ENCODE measurements around the gene PLEKHM1.

PLEKHM1 gene

GRCh38 chr17:45408611-45409421 lies 81.7 kb downstream of the PLEKHM1 start:
- Histone ChIP-seq H3K9me3 (no peaks in the 10 kb centered on the region), H3K36me3 (peaks cover 31% of the 10 kb centered on the region), H3K4me1 (ENCODE audit: control insufficient read depth in 1 of 2, insufficient read depth in 1 of 2, low read depth in 1 of 2, low read length in 1 of 2) (peaks cover 68% of the 10 kb centered on the region in 2 experiments), H3K27ac (peak overlapping the region; percentile 97), H3K4me3 (ENCODE audit: low read depth in 1 of 2, low read length in 1 of 2) (peak overlapping the region; percentile 88 to 94), H3K27me3 (no peaks in the 10 kb centered on the region)
- TF ChIP-seq, protein P1, sequence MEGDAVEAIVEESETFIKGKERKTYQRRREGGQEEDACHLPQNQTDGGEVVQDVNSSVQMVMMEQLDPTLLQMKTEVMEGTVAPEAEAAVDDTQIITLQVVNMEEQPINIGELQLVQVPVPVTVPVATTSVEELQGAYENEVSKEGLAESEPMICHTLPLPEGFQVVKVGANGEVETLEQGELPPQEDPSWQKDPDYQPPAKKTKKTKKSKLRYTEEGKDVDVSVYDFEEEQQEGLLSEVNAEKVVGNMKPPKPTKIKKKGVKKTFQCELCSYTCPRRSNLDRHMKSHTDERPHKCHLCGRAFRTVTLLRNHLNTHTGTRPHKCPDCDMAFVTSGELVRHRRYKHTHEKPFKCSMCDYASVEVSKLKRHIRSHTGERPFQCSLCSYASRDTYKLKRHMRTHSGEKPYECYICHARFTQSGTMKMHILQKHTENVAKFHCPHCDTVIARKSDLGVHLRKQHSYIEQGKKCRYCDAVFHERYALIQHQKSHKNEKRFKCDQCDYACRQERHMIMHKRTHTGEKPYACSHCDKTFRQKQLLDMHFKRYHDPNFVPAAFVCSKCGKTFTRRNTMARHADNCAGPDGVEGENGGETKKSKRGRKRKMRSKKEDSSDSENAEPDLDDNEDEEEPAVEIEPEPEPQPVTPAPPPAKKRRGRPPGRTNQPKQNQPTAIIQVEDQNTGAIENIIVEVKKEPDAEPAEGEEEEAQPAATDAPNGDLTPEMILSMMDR (IDR thresholded peaks at IDR 0.05), result no peak

- Histone ChIP-seq H3K4me1 (ENCODE audit: control insufficient read depth in 1 of 2, insufficient read depth in 1 of 2, low read depth in 1 of 2, low read length in 1 of 2) (peaks cover 46 to 48% of the 10 kb centered on the region in 2 experiments), H3K27me3 (no peaks in the 10 kb centered on the region), H3K36me3 (peaks cover 58% of the 10 kb centered on the region), H3K27ac (peak overlapping the region; percentile 97), H3K9me3 (no peaks in the 10 kb centered on the region), H3K4me3 (ENCODE audit: low read depth in 1 of 2, low read length in 1 of 2) (peak overlapping the region; percentile 34 to 94)
- TF ChIP-seq, protein P1 (IDR thresholded peaks at IDR 0.05), result no peak
These were observed 84.4 kb downstream of the PLEKHM1 start for GRCh38 chr17:45406107-45406506.

DNA sequence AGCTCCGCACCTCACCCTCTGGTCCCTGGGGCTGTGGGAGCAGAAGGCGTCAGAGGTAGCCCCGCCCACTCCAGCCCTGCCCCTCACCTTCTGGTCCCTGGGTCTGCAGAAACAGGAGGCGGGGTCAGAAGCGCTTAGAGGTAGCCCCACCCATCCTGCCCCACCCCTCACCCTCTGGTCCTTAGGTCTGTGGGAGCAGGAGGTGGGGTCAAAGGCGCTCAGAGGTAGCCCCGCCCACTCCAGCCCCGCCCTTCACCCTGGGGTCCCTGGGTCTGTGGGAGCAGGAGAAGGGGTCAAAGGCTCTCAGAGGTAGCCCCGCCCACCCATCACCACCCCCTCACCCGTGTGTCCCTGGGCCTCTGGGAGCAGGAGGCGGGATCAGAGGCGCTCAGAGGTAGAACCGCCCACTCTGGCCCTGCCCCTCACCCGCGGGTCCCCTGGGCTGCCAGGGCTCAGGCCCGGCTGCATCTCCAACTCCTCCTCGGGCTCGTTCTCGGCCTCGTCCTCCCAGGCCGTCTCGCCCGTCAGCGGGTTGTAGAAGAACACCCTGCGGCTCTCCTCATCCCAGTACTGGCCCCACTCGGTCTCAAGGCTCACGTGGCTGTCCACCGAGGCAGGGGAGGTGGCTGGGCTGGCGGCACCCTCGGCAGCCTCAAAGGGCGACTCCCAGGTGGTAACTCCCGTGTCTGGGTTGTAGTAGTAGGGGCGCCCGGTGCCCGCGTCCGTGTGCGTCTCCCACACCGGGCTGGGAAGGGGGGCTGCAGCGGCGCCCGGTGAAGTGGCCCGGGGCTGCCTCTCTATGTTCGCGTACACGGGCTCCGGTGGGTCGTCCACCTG lies 85.1 kb downstream of the PLEKHM1 start:
- peak overlapping the region; percentile 97 for H3K27ac ChIP-seq
- TF ChIP-seq, protein P1 (IDR thresholded peaks at IDR 0.05), result no peak
- H3K4me1 ChIP-seq (ENCODE audit: control insufficient read depth in 1 of 2, insufficient read depth in 1 of 2, low read depth in 1 of 2, low read length in 1 of 2), result peaks cover 39 to 41% of the 10 kb centered on the region in 2 experiments
- no peak overlapping the region for H3K4me3 ChIP-seq (ENCODE audit: low read depth in 1 of 2, low read length in 1 of 2)
- H3K36me3 ChIP-seq, result peaks cover 65% of the 10 kb centered on the region
- H3K9me3 ChIP-seq, result no peaks in the 10 kb centered on the region
- no peaks in the 10 kb centered on the region for H3K27me3 ChIP-seq

DNA sequence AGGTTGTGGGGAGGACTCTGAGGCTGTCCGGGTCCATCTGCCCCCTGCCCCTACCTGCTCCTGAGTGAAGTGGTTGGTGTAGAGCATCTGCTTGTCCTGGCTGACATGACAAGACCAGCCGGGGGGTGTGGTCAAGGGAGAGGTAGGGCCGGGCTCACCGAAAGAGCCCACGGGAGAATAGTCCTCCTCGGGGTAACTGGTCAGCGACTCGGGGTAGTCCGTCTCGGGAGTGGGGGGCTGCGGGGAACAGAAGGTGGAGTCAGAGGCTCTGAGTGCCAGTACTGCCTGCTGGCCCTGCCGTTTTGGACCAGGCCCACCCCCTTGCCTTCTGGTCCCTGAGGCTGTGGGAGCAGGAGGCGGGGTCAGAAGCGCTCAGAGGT lies 85.7 kb downstream of the PLEKHM1 start:
- no peaks in the 10 kb centered on the region for H3K9me3 ChIP-seq
- H3K4me3 ChIP-seq (ENCODE audit: low read depth in 1 of 2, low read length in 1 of 2), result no peak overlapping the region
- no peak overlapping the region for H3K27ac ChIP-seq
- TF ChIP-seq, protein P1 (IDR thresholded peaks at IDR 0.05), result no peak
- H3K27me3 ChIP-seq, result no peaks in the 10 kb centered on the region
- peaks cover 38 to 40% of the 10 kb centered on the region in 2 experiments for H3K4me1 ChIP-seq (ENCODE audit: control insufficient read depth in 1 of 2, insufficient read depth in 1 of 2, low read depth in 1 of 2, low read length in 1 of 2)
- peaks cover 71% of the 10 kb centered on the region for H3K36me3 ChIP-seq

DNA sequence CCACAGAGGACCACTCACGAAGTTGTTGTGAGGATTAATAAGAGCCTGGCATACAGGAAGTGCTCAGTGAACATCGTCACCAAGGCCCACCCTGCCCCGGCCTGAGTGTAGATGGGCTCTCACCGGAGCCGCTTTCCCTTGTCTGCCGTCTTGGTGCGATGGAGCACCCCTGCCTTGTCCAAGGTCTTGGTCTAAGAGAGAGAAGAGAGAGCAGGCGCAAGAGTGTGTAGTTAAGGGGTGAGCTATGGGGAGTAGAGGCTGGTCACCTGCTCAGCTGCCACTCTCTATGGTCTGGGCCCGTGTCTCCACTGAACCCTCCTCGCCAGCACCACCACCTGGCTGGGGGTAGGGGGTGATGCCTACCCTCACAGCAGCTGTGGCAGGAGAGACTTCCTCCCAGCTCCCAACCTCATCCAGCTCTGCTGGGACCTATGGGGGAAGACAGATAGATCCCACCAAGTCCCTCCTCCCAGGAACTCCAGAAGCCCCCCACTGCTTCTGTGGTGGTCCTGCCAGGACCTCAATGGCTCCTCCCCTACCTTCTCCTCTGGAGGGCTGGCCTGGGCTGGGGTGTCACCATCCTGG lies 86.5 kb downstream of the PLEKHM1 start:
- Histone ChIP-seq H3K36me3 (peaks cover 79% of the 10 kb centered on the region), H3K9me3 (no peaks in the 10 kb centered on the region), H3K27ac (peak overlapping the region; percentile 15), H3K4me1 (ENCODE audit: control insufficient read depth in 1 of 2, insufficient read depth in 1 of 2, low read depth in 1 of 2, low read length in 1 of 2) (peaks cover 32 to 35% of the 10 kb centered on the region in 2 experiments), H3K27me3 (no peaks in the 10 kb centered on the region), H3K4me3 (ENCODE audit: low read depth in 1 of 2, low read length in 1 of 2) (no peak overlapping the region)
- TF ChIP-seq, protein P1 (IDR thresholded peaks at IDR 0.05), result no peak
